Measurements from ENCODE around the gene SMIM32. TPM values are rescaled to one million over a fixed set of nuclear protein-coding genes. Genes with fewer than 3 reads are reported as not detected.

The SMIM32 gene
- total and polyA plus RNA-seq, 2 donors (not counting 3 experiments of a cell fraction or from before 2014, with no cell fraction given): not detected

- H3K27ac ChIP-seq (ENCODE audit: insufficient read depth, low read depth, low read length): no peak overlapping the region
- POLR2A ChIA-PET: no interaction called here
- no peaks in the 10 kb centered on the region for H3K9me1 ChIP-seq (replicated peaks; ENCODE audit: control insufficient read depth, extremely low read depth, insufficient read depth, low read length)
- H3K4me3 ChIP-seq (replicated peaks in 1 of 3; ENCODE audit: insufficient read depth in 1 of 3, low read depth in 1 of 3, low read length in 3 of 3): no peak overlapping the region
- CTCF ChIA-PET: no interaction called here
- H3K79me2 ChIP-seq (ENCODE audit: control insufficient read depth, insufficient read depth, low read length): no peaks in the 10 kb centered on the region
- H4K20me1 ChIP-seq (replicated peaks; ENCODE audit: control insufficient read depth, extremely low read depth, insufficient read depth, low read length): no peaks in the 10 kb centered on the region
- TF ChIP-seq POLR2A (IDR thresholded peaks at IDR 0.05; ENCODE audit: low read depth, low read length) (no peak), FOS (IDR thresholded peaks at IDR 0.05; ENCODE audit: borderline replicate concordance, insufficient read depth, low read length) (no peak), MYC (IDR thresholded peaks at IDR 0.05; ENCODE audit: low read depth, low read length) (no peak), POLR2AphosphoS5 (IDR thresholded peaks at IDR 0.05; ENCODE audit: insufficient read depth, low read depth, low read length) (no peak), CTCF (IDR thresholded peaks at IDR 0.05; ENCODE audit: extremely low read depth in 1 of 2, insufficient read depth in 1 of 2, low read depth in 1 of 2, low read length in 2 of 2) (no peak), GATA2 (IDR thresholded peaks at IDR 0.05; ENCODE audit: insufficient read depth, insufficient read length, low read depth, low read length) (no peak), JUN (IDR thresholded peaks at IDR 0.05; ENCODE audit: borderline replicate concordance, insufficient read depth, insufficient read length, low read depth) (no peak), EZH2 (IDR thresholded peaks at IDR 0.05; ENCODE audit: borderline replicate concordance, low read depth, low read length, severe bottlenecking) (no peak), MAX (IDR thresholded peaks at IDR 0.05; ENCODE audit: insufficient read depth, insufficient read length) (no peak)
- H2AFZ ChIP-seq (ENCODE audit: low read depth, low read length): no peak overlapping the region
- FAIRE-seq: no peak
- dilution Hi-C loops (cut with MboI; ENCODE audit: extremely low pct_ligation_motif_present, low sequenced_read_pairs): no loop called here
- peaks cover 4 to 14% of the 10 kb centered on the region in 2 experiments for H3K27me3 ChIP-seq (ENCODE audit: control insufficient read depth in 2 of 2, insufficient read depth in 2 of 2, low read length in 2 of 2)
- intact Hi-C loops (cut with micrococcal nuclease): no loop called here
- no peak overlapping the region for H3K4me2 ChIP-seq (ENCODE audit: insufficient read depth, low read length)
- no peaks in the 10 kb centered on the region for H3K9me3 ChIP-seq (replicated peaks; ENCODE audit: control insufficient read depth, insufficient read depth, low read length)
- H3K9ac ChIP-seq (replicated peaks; ENCODE audit: extremely low read depth, insufficient read depth, low read length): no peak overlapping the region
- no peaks in the 10 kb centered on the region for H3K36me3 ChIP-seq (ENCODE audit: control insufficient read depth in 2 of 2, extremely low read depth in 1 of 2, insufficient read depth in 2 of 2, low read length in 2 of 2)
- DNase-seq (ENCODE audit: low read depth, low spot score): no peak
- H3K4me1 ChIP-seq (ENCODE audit: control insufficient read depth, extremely low read depth, insufficient read depth, low read length): no peaks in the 10 kb centered on the region
- BruUV-seq (replicated peaks): no TSS peak
Observed at GRCh38 chr5:136207631-136208030, 14.7 kb upstream of the SMIM32 start.

All from endothelial cell of umbilical vein (primary cell).